Measurements from ENCODE around the gene SLC38A2.

The SLC38A2 gene

GRCh38 chr12:46371718-46372543 lies 642 bp downstream of the SLC38A2 start (continued):
- TF ChIP-seq PRDM10 (tag by site-specific recombination; IDR thresholded peaks at IDR 0.05) (peak; percentile 81), BCL11A (tag by site-specific recombination; IDR thresholded peaks at IDR 0.05; ENCODE audit: low read depth) (no peak), ZNF341 (tag by site-specific recombination; IDR thresholded peaks at IDR 0.05; ENCODE audit: low read depth) (peak; percentile 67; the same call in 1 of the 2 replicates), ZSCAN16 (tag by site-specific recombination; IDR thresholded peaks at IDR 0.05) (no peak), ZNF555 (tag by site-specific recombination; conservative IDR thresholded peaks at IDR 0.05) (no peak), ZNF530 (tag by site-specific recombination; IDR thresholded peaks at IDR 0.05; ENCODE audit: low read depth) (no peak), ZNF677 (tag by site-specific recombination; IDR thresholded peaks at IDR 0.05) (0 out of 2 replicates have a peak, but pooled peaks have one; percentile 3), TCF7L2 (IDR thresholded peaks at IDR 0.05; ENCODE audit: borderline replicate concordance, low read depth, low read length) (peak; percentile 45; the same call in 1 of the 2 replicates), ZIC2 (tag by site-specific recombination; IDR thresholded peaks at IDR 0.05) (peak; percentile 50; the same call in 1 of the 2 replicates), ZNF776 (tag by site-specific recombination; IDR thresholded peaks at IDR 0.05; ENCODE audit: borderline replicate concordance) (no peak), GLIS1 (tag by site-specific recombination; IDR thresholded peaks at IDR 0.05) (peak; percentile 72; the same call in 1 of the 2 replicates), ZBTB26 (tag by site-specific recombination; optimal IDR thresholded peaks at IDR 0.05) (peak; percentile 96), GLIS2 (tag by site-specific recombination; IDR thresholded peaks at IDR 0.05) (peak; percentile 80), ZFHX2 (tag by site-specific recombination; conservative IDR thresholded peaks at IDR 0.05) (peak; percentile 89), ZSCAN30 (tag by site-specific recombination; IDR thresholded peaks at IDR 0.05) (peak; percentile 13; the same call in 1 of the 2 replicates), ZBTB10 (tag by site-specific recombination; IDR thresholded peaks at IDR 0.05) (peak; percentile 62; the same call in 1 of the 2 replicates), ZNF37A (tag by site-specific recombination; IDR thresholded peaks at IDR 0.05) (0 out of 2 replicates have a peak, but pooled peaks have one; percentile 2), WT1 (tag by site-specific recombination; IDR thresholded peaks at IDR 0.05) (0 out of 2 replicates have a peak, but pooled peaks have one; percentile 1), ATF2 (tag by site-specific recombination; IDR thresholded peaks at IDR 0.05; ENCODE audit: low read depth) (0 out of 2 replicates have a peak, but pooled peaks have one; percentile 6), SP2 (tag by site-specific recombination; IDR thresholded peaks at IDR 0.05) (no peak; the same call in 1 of the 2 replicates), ZBTB17 (tag by site-specific recombination; IDR thresholded peaks at IDR 0.05) (peak; percentile 59), ZNF223 (tag by site-specific recombination; IDR thresholded peaks at IDR 0.05) (0 out of 2 replicates have a peak, but pooled peaks have one; percentile 10), ZBTB20 (tag by site-specific recombination; IDR thresholded peaks at IDR 0.05) (peak; percentile 98), ZBTB11 (tag by site-specific recombination; conservative IDR thresholded peaks at IDR 0.05; ENCODE audit: low read depth) (peak; percentile 25; the same call in 1 of the 2 replicates), IKZF3 (tag by site-specific recombination; IDR thresholded peaks at IDR 0.05) (no peak), ZNF777 (tag by site-specific recombination; IDR thresholded peaks at IDR 0.05; ENCODE audit: borderline replicate concordance) (peak; percentile 11; the same call in 1 of the 2 replicates)
